CD14-positive monocyte (primary cell): Measurements from ENCODE around the gene ATP2C2. TPM values are rescaled to one million over a fixed set of nuclear protein-coding genes. Genes with fewer than 3 reads are reported as not detected.

Source experiments
- DNase-seq, 3 donors: peaks; one replicate each; pipeline ENCODE4 v3.0.0-alpha.2; 2011 to 2022
- H2AFZ ChIP-seq: 2 replicates; pipeline ENCODE4 v1.6.0; 2012; ENCODE audit warnings: mild to moderate bottlenecking, low read depth, low read length, inconsistent platforms; ENCODE audit not compliant: insufficient read depth, poor library complexity, severe bottlenecking
- H3K27ac ChIP-seq, 2 donors: 1 replicate in 1 of 2; 2 replicates in 1 of 2; pipeline ENCODE4 v1.5.1; 2012 to 2013; ENCODE audit warnings: low read length in 2 of 2, control low read depth in 1 of 2, inconsistent platforms in 1 of 2, low read depth in 1 of 2, mild to moderate bottlenecking in 1 of 2
- H3K27me3 ChIP-seq, 2 donors: one replicate each; pipeline versions ENCODE4 v1.6.0 to v1.6.1; 2011 to 2013; ENCODE audit warnings: low read length in 2 of 2; ENCODE audit not compliant: control insufficient read depth in 2 of 2, insufficient read depth in 2 of 2
- H3K36me3 ChIP-seq, 2 donors: replicated peaks in 1 of 2; 1 replicate in 1 of 2; 2 replicates in 1 of 2; pipeline versions ENCODE4 v1.5.1 to v1.6.1; 2012 to 2013; ENCODE audit warnings: low read length in 2 of 2, control low read depth in 1 of 2, inconsistent platforms in 1 of 2, mild to moderate bottlenecking in 1 of 2; ENCODE audit not compliant: insufficient read depth in 2 of 2, control insufficient read depth in 1 of 2
- H3K4me1 ChIP-seq, 2 donors: 1 replicate in 1 of 2; 2 replicates in 1 of 2; pipeline versions ENCODE4 v1.5.1 to v1.6.1; 2012 to 2013; ENCODE audit warnings: low read length in 2 of 2, control low read depth in 1 of 2, inconsistent platforms in 1 of 2, mild to moderate bottlenecking in 1 of 2, moderate library complexity in 1 of 2; ENCODE audit not compliant: insufficient read depth in 2 of 2, control insufficient read depth in 1 of 2
- H3K4me2 ChIP-seq: replicated peaks from 2 replicates; pipeline ENCODE3; 2012; ENCODE audit warnings: low read length, moderate library complexity, mild to moderate bottlenecking; ENCODE audit not compliant: poor library complexity, severe bottlenecking; ENCODE audit errors: extremely low read depth
- H3K4me3 ChIP-seq, 3 experiments: fragments of 200-600 bp in 1 of 3; sonication (generic) in 1 of 3; replicated peaks in 1 of 3; 1 replicate in 2 of 3; 2 replicates in 1 of 3; pipeline ENCODE4 v1.5.1; 2011 to 2013; ENCODE audit warnings: low read length in 3 of 3, mild to moderate bottlenecking in 3 of 3, control low read depth in 2 of 3, low read depth in 2 of 3, inconsistent platforms in 1 of 3, moderate library complexity in 1 of 3
- H3K79me2 ChIP-seq: 2 replicates; pipeline ENCODE4 v1.6.0; 2012; ENCODE audit warnings: mild to moderate bottlenecking, control low read depth, inconsistent platforms, low read length, moderate library complexity; ENCODE audit not compliant: insufficient read depth
- H3K9ac ChIP-seq: 2 replicates; pipeline ENCODE4 v1.6.0; 2017; ENCODE audit warnings: low read length, mild to moderate bottlenecking; ENCODE audit not compliant: insufficient read depth, poor library complexity, severe bottlenecking
- H3K9me3 ChIP-seq, 2 donors: replicated peaks in 1 of 2; 1 replicate in 1 of 2; 2 replicates in 1 of 2; pipeline versions ENCODE4 v1.5.1 to v1.6.1; 2012 to 2013; ENCODE audit warnings: low read length in 2 of 2, control low read depth in 1 of 2; ENCODE audit not compliant: control insufficient read depth in 1 of 2, insufficient read depth in 1 of 2
- H4K20me1 ChIP-seq: 2 replicates; pipeline ENCODE4 v1.6.0; 2012; ENCODE audit warnings: mild to moderate bottlenecking, low read length, control low read depth, moderate library complexity; ENCODE audit not compliant: insufficient read depth
- H3K27ac Mint-ChIP-seq, 7 donors: one replicate each; pipeline ENCODE4 v1.8.0; 2020; ENCODE audit warnings: mild to moderate bottlenecking in 7 of 7, mixed read lengths in 7 of 7, moderate library complexity in 6 of 7, inconsistent platforms in 2 of 7
- H3K27me3 Mint-ChIP-seq, 3 donors: one replicate each; pipeline ENCODE4 v1.8.0; 2021 to 2022; ENCODE audit warnings: low read depth in 3 of 3, mild to moderate bottlenecking in 3 of 3, mixed read lengths in 3 of 3, moderate library complexity in 3 of 3, inconsistent platforms in 1 of 3
- H3K36me3 Mint-ChIP-seq, 2 donors: one replicate each; pipeline ENCODE4 v1.8.0; 2020; ENCODE audit warnings: mixed read lengths in 2 of 2, inconsistent platforms in 1 of 2, mild to moderate bottlenecking in 1 of 2
- H3K4me1 Mint-ChIP-seq: one replicate; pipeline ENCODE4 v1.8.0; 2020; ENCODE audit warnings: mild to moderate bottlenecking, mixed read lengths
- H3K4me3 Mint-ChIP-seq, 2 donors: one replicate each; pipeline ENCODE4 v1.8.0; 2020; ENCODE audit warnings: mild to moderate bottlenecking in 2 of 2, mixed read lengths in 2 of 2, moderate library complexity in 1 of 2
- H3K9me3 Mint-ChIP-seq, 7 donors: one replicate each; pipeline ENCODE4 v1.8.0; 2020 to 2022; ENCODE audit warnings: mixed read lengths in 7 of 7, mild to moderate bottlenecking in 6 of 7, moderate library complexity in 6 of 7, inconsistent platforms in 2 of 7
- WGBS: methylation state at CpG from one replicate; pipeline ENCODE4 v1.1.5; 2013; ENCODE audit warnings: missing lambda C conversion rate; ENCODE audit not compliant: insufficient coverage; 5-methylcytosine and 5-hydroxymethylcytosine counted together
- intact Hi-C, 2 donors: fragments of 100-400 bp; cut with micrococcal nuclease; formaldehyde crosslinking; loops; one replicate each; pipeline versions ENCODE4 v1.15.0 to v1.15.1; 2023
- polyA plus RNA-seq, 3 donors: library from polyadenylated mRNA; depleted of rRNA in 1 of 3; unstranded in 2 of 3; stranded (reverse) in 1 of 3; fragments of 300-500 nt in 2 of 3; fragments of >200 nt in 1 of 3; fragmentation: Illumina TruSeq in 2 of 3; gene quantifications; 1 replicate in 2 of 3; 2 replicates in 1 of 3; pipeline ENCODE4 v1.2.3, GENCODE V29; 2012 to 2021
- TF ChIP-seq, protein P1 (sequence below): fragments of 200-600 bp; IDR thresholded peaks from one replicate; pipeline ENCODE4 v1.8.0; 2022; ENCODE audit warnings: antibody characterized with exemption, mild to moderate bottlenecking

Gene ATP2C2
- polyA plus RNA-seq, 3 donors: 0.05 TPM; not detected in 2

DNA sequence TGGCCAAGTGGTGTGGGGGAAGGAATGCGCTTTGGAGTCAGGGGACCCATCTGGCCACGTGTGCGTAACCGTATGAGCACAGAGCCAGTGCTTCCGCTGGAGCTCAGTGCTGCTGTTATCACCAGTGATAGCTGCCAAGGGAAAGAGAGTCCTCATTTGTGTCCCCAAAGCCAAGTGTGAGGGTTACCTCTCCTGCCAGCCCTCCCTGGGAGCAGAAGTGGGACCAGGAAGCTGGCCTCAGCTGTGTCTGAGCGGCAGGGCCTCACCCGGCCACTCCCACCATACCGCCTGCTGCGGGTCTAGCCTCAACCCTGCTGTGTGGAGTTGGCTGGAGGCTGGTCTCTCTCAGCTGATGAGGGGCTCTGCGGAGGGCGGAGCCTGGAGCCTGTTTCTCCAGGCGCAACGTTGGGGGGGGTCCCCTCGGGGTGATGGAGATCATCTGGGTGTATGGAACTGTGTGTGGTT lies 91.6 kb downstream of the ATP2C2 start:
- Mint-ChIP-seq H3K4me1 (no peaks in the 10 kb centered on the region), H3K4me3 (no peak overlapping the region), H3K27me3 (peaks cover 0 to 6% (median 2%) of the 10 kb centered on the region in 3 donors), H3K36me3 (peaks cover 0 to under 1% of the 10 kb centered on the region in 2 donors), H3K27ac (no peak overlapping the region), H3K9me3 (peaks cover 0 to 5% (median 0%) of the 10 kb centered on the region in 7 donors)
- H3K4me2 ChIP-seq: no peak overlapping the region
- no peak overlapping the region for H3K9ac ChIP-seq
- no peak overlapping the region for H3K27ac ChIP-seq
- H2AFZ ChIP-seq: no peak overlapping the region
- H3K27me3 ChIP-seq: no peaks in the 10 kb centered on the region
- no peak overlapping the region for H3K4me3 ChIP-seq
- H3K9me3 ChIP-seq: no peaks in the 10 kb centered on the region
- no peaks in the 10 kb centered on the region for H3K4me1 ChIP-seq
- no peaks in the 10 kb centered on the region for H3K36me3 ChIP-seq
- WGBS: 86% methylated on average over 14 of the region's 14 CpGs
- no peak for DNase-seq
- intact Hi-C loops: no loop called here
- TF ChIP-seq, protein P1, sequence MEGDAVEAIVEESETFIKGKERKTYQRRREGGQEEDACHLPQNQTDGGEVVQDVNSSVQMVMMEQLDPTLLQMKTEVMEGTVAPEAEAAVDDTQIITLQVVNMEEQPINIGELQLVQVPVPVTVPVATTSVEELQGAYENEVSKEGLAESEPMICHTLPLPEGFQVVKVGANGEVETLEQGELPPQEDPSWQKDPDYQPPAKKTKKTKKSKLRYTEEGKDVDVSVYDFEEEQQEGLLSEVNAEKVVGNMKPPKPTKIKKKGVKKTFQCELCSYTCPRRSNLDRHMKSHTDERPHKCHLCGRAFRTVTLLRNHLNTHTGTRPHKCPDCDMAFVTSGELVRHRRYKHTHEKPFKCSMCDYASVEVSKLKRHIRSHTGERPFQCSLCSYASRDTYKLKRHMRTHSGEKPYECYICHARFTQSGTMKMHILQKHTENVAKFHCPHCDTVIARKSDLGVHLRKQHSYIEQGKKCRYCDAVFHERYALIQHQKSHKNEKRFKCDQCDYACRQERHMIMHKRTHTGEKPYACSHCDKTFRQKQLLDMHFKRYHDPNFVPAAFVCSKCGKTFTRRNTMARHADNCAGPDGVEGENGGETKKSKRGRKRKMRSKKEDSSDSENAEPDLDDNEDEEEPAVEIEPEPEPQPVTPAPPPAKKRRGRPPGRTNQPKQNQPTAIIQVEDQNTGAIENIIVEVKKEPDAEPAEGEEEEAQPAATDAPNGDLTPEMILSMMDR: no peak
- H4K20me1 ChIP-seq: no peaks in the 10 kb centered on the region
- H3K79me2 ChIP-seq: no peaks in the 10 kb centered on the region

DNA sequence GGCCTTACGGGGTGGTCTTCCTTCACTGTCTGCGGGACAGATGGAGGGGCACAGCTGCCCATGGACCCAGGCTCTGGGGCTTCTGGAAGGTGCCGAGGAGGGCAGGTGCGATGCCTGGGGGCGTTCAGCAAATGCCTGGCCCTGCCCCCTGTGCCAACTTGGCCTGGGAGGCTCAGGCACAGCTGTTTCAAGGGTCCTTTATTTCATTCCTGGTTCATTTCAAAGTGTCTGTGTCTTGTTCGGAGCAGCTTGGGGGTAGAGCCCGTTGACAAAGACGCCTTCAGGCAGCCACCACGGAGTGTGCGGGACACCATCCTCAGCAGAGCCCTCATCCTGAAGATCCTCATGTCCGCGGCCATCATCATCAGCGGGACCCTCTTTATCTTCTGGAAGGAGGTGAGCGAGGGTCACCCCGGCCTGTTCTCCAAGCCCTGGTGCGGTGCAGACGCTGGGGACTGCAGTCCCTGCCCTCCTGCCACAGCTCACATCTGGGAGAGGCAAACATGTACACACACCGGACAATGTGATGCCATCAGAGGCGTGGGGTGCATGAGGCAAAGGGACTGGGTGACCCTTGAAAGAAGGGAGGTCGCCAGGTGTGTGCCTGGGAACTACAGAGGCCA lies 92.2 kb downstream of the ATP2C2 start:
- no peak overlapping the region for H3K4me3 ChIP-seq
- H3K27ac ChIP-seq: no peak overlapping the region
- H3K27me3 Mint-ChIP-seq: peaks cover 0 to 6% (median 0%) of the 10 kb centered on the region in 3 donors
- intact Hi-C loops: no loop called here
- H4K20me1 ChIP-seq: no peaks in the 10 kb centered on the region
- H3K9ac ChIP-seq: no peak overlapping the region
- peaks cover 0 to 7% (median 0%) of the 10 kb centered on the region in 7 donors for H3K9me3 Mint-ChIP-seq
- 87% methylated on average over 19 of the region's 20 CpGs for WGBS
- H3K36me3 Mint-ChIP-seq: peaks cover 0 to 2% of the 10 kb centered on the region in 2 donors
- H3K36me3 ChIP-seq: no peaks in the 10 kb centered on the region
- TF ChIP-seq, protein P1: no peak
- no peak overlapping the region for H3K4me2 ChIP-seq
- no peak overlapping the region for H3K27ac Mint-ChIP-seq
- no peak overlapping the region for H2AFZ ChIP-seq
- H3K79me2 ChIP-seq: no peaks in the 10 kb centered on the region
- no peak for DNase-seq
- H3K4me3 Mint-ChIP-seq: no peak overlapping the region
- no peaks in the 10 kb centered on the region for H3K4me1 Mint-ChIP-seq
- no peaks in the 10 kb centered on the region for H3K4me1 ChIP-seq
- H3K9me3 ChIP-seq: no peaks in the 10 kb centered on the region
- H3K27me3 ChIP-seq: no peaks in the 10 kb centered on the region
